HPDE6-E6E7 (cell line): Measurements from ENCODE around the gene STKLD1.
A peak's percentile ranks its signal among the peaks of the same experiment; 100 is the strongest.
"Not testable (repeated sequence)": the region's sequence is repeated elsewhere in the genome, so short reads cannot be mapped to it uniquely, and the experiment has no call there.

ENCODE experiments used
- DNase-seq: peaks from one replicate; pipeline ENCODE4 v3.0.0; 2011; ENCODE audit warnings: missing footprints; ENCODE audit errors: extremely low spot score

STKLD1 gene

DNA sequence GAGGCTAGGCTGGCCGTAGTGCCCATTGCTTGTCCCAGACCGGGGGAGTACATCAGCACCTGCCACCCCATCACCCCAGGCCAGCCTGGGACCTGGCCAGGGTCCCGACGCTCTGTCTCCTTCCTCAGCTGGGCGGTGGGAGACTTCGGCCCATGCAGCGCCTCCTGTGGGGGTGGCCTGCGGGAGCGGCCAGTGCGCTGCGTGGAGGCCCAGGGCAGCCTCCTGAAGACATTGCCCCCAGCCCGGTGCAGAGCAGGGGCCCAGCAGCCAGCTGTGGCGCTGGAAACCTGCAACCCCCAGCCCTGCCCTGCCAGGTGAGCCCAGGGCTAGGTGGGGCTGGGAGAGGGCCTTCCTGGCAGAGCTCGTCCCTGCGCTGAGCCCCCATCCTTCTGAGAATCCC lies 67.1 kb downstream of the STKLD1 start:
- DNase-seq: no peak

- no peak for DNase-seq
Observed at GRCh38 chr9:133443982-133444381, 67.8 kb downstream of the STKLD1 start.

DNA sequence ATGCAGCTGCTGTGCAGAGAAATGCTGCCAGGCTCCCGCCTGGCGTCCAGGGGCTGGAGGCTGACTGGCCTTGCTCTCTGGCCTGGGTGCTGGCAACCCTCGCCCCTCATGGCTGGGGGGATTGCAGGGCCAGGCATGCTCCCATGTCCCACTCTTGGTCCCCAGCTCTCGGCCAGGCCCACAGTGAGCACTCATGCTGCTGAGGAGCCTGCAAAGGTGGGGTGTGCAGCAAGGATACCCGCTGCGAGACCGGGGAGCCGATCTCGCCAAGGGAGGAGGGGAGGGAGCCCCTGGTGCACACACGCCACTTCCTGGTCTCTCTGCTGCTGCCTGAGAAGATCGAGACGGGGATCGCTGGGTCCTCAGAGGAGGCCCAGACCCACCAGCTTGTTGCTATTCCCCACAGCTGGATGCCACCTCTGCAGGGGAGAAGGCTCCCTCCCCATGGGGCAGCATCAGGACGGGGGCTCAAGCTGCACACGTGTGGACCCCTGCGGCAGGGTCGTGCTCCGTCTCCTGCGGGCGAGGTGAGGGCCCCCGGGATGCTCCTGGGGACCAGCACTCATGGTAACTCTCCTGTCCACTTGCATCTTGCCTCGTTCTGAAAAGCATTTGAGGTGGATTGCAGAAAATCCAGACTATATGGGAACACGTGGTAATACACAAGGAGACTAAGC lies 69.3 kb downstream of the STKLD1 start:
- no peak for DNase-seq

GRCh38 chr9:133448487-133448972 lies 72.4 kb downstream of the STKLD1 start:
- DNase-seq: no peak

DNA sequence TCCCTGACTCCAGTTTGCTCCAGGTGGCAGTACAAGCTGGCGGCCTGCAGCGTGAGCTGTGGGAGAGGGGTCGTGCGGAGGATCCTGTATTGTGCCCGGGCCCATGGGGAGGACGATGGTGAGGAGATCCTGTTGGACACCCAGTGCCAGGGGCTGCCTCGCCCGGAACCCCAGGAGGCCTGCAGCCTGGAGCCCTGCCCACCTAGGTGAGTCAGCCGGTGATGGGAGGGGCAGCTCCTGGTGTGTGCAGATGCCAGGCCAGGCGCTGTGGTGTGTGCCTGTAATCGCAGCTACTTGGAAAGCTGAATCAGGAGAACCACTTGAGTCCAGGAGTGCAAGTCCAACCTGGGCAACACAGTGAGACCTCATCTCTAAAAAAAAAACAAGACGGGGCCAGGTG lies 73.6 kb downstream of the STKLD1 start:
- peak; percentile 84 for DNase-seq

DNA sequence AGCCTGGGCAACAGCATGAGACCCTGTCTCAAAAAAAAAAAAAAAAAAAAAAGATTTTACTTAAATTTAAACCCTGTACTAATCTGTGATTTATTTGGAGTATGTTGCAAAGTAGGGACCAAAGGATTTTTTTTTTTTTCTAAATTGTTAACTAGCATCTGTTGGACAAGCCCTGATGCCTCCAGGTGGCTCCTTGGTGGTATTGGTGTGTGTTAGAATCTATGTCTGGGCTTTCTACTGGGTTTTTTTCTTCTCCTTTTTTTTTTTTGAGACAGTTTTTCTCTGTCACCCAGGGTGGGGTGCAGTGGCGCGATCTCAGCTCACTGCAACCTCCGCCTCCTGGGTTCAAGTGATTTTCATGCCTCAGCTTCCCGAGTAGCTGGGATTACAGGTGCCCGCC lies 75.7 kb downstream of the STKLD1 start:
- DNase-seq: not testable (repeated sequence)

DNA sequence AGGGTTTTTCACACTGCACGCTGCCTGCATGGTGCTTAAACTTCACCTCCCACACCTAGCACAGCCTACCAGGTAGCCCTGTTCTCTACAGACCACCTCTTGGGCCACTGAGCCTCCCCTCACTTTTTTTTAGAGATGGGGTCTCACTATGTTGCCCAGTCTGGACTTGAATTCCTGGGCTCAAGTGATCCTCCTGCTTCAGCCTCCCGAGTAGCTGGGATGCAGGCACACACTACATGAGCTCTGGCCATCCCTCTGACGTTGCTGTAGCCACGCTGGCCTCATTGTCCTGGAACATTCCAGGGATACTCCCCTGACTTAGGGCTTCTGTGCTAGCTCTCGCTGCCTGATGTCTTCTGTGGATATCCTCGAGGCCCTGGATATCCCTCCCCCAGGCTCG lies 76.4 kb downstream of the STKLD1 start:
- DNase-seq: no peak

DNA sequence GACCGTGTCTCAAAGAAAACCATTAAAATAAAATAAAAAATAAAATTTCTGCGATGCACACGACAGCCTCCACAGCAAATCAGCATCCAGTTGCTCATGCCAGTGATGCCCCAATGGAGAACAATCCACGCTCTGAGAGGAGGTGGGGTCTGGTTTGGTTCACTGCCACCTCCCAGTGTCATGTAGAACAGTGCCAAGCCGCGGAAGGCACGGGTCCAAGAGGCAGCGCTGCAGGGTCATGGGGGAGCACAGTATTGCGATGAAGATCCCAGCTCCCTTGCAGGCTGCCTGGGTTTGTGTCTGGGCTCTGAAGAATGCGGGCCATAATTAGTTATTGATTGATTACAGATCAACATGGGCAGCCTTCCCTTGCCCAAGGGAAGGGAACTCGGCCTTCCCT lies 77.5 kb downstream of the STKLD1 start:
- no peak for DNase-seq

- no peak for DNase-seq
Observed at GRCh38 chr9:133454325-133454724, 78.2 kb downstream of the STKLD1 start.

GRCh38 chr9:133454943-133455673 lies 78.9 kb downstream of the STKLD1 start:
- DNase-seq: no peak
